ENCODE measurements around the gene ABL2.

GRCh38 chr1:179229214-179230140 is at the start of gene ABL2:
- TF ChIP-seq FOXS1 (CRISPR knock-in tag; IDR thresholded peaks at IDR 0.05) = no peak
- no peak for TF ChIP-seq CHD4 (IDR thresholded peaks at IDR 0.05; ENCODE audit: borderline replicate concordance)
- TF ChIP-seq SMC3 (IDR thresholded peaks at IDR 0.05) = no peak
- no peak for TF ChIP-seq CTCF (IDR thresholded peaks at IDR 0.05)
- TF ChIP-seq SREBF2 (IDR thresholded peaks at IDR 0.05) = no peak
- TF ChIP-seq ZC3H11A (IDR thresholded peaks at IDR 0.05) = no peak
- TF ChIP-seq POLR2AphosphoS2 (conservative IDR thresholded peaks at IDR 0.05; ENCODE audit: low read length) = no peak
- no peak for TF ChIP-seq REST (IDR thresholded peaks at IDR 0.05)

All from A549 (cell line).